ENCODE data around the gene FATE1. TPM values are rescaled to one million over a fixed set of nuclear protein-coding genes. Genes with fewer than 3 reads are reported as not detected.
A peak's percentile ranks its signal among the peaks of the same experiment; 100 is the strongest.

FATE1 gene
- total and polyA plus RNA-seq, 2 donors (not counting 1 experiment from before 2014, with no cell fraction given), result not detected

- H3K27ac ChIP-seq (ENCODE audit: insufficient read depth, low read length), result no peak overlapping the region
- H3K4me3 ChIP-seq (replicated peaks in 1 of 4; ENCODE audit: control extremely low read depth in 1 of 4, insufficient read depth in 1 of 4, low read depth in 3 of 4, low read length in 4 of 4), result no peak overlapping the region
- no peaks in the 10 kb centered on the region for H3K79me2 ChIP-seq (ENCODE audit: control insufficient read depth, insufficient read depth, low read length)
- peak in 1 of 2 donors; percentile 6 for DNase-seq (ENCODE audit: low read depth in 2 of 2)
- no peak overlapping the region for H3K9ac ChIP-seq (ENCODE audit: insufficient read depth, low read length)
- H3K36me3 ChIP-seq (ENCODE audit: control insufficient read depth, insufficient read depth, low read length), result no peaks in the 10 kb centered on the region
- no peak for TF ChIP-seq EZH2 (IDR thresholded peaks at IDR 0.05; ENCODE audit: low read length, missing control alignments)
- TF ChIP-seq, protein P1, sequence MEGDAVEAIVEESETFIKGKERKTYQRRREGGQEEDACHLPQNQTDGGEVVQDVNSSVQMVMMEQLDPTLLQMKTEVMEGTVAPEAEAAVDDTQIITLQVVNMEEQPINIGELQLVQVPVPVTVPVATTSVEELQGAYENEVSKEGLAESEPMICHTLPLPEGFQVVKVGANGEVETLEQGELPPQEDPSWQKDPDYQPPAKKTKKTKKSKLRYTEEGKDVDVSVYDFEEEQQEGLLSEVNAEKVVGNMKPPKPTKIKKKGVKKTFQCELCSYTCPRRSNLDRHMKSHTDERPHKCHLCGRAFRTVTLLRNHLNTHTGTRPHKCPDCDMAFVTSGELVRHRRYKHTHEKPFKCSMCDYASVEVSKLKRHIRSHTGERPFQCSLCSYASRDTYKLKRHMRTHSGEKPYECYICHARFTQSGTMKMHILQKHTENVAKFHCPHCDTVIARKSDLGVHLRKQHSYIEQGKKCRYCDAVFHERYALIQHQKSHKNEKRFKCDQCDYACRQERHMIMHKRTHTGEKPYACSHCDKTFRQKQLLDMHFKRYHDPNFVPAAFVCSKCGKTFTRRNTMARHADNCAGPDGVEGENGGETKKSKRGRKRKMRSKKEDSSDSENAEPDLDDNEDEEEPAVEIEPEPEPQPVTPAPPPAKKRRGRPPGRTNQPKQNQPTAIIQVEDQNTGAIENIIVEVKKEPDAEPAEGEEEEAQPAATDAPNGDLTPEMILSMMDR (conservative IDR thresholded peaks at IDR 0.05 in 1 of 2, IDR thresholded peaks at IDR 0.05 in 1 of 2; ENCODE audit: low read depth in 1 of 2, low read length in 2 of 2), result no peak
- no peak overlapping the region for H2AFZ ChIP-seq (ENCODE audit: low read length)
- H3K9me3 ChIP-seq (ENCODE audit: control insufficient read depth, insufficient read depth, low read depth, low read length), result no peaks in the 10 kb centered on the region
- H3K4me1 ChIP-seq (ENCODE audit: control insufficient read depth, extremely low read depth, insufficient read depth, low read length), result no peaks in the 10 kb centered on the region
- H3K4me2 ChIP-seq (ENCODE audit: extremely low read depth, insufficient read depth, low read length), result no peak overlapping the region
- H4K20me1 ChIP-seq (ENCODE audit: control insufficient read depth, extremely low read depth, insufficient read depth, low read length), result no peaks in the 10 kb centered on the region
- no peaks in the 10 kb centered on the region for H3K27me3 ChIP-seq (ENCODE audit: control insufficient read depth, insufficient read depth, low read length)
Measured at GRCh38 chrX:151704041-151704663, 11.7 kb upstream of the FATE1 start.

DNA sequence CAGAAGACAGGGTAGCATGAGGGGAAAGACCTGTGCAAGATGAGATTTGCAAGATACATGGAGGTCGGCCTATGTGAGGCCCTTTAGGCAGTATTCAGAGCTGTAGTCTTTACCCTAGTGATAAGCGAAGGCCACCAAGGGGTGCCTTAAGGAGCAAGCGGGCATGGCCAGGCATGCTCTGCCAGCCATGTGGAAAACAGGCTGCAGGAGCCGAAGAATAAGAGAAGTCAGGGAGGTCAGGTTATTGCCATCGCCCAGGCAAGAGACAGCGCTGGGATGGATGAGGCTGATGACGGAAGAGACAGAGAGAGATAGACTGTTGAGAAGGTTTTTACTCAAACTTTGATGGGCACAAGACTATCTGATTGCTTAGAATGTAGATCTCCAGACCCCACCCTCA is 7.0 kb upstream of the FATE1 start:
- Histone ChIP-seq H3K27ac (ENCODE audit: insufficient read depth, low read length) (no peak overlapping the region), H2AFZ (ENCODE audit: low read length) (no peak overlapping the region), H3K4me1 (ENCODE audit: control insufficient read depth, extremely low read depth, insufficient read depth, low read length) (no peaks in the 10 kb centered on the region), H3K4me2 (ENCODE audit: extremely low read depth, insufficient read depth, low read length) (no peak overlapping the region), H3K4me3 (replicated peaks in 1 of 4; ENCODE audit: control extremely low read depth in 1 of 4, insufficient read depth in 1 of 4, low read depth in 3 of 4, low read length in 4 of 4) (no peak overlapping the region), H3K9ac (ENCODE audit: insufficient read depth, low read length) (no peak overlapping the region), H4K20me1 (ENCODE audit: control insufficient read depth, extremely low read depth, insufficient read depth, low read length) (no peaks in the 10 kb centered on the region), H3K36me3 (ENCODE audit: control insufficient read depth, insufficient read depth, low read length) (no peaks in the 10 kb centered on the region), H3K79me2 (ENCODE audit: control insufficient read depth, insufficient read depth, low read length) (no peaks in the 10 kb centered on the region), H3K9me3 (ENCODE audit: control insufficient read depth, insufficient read depth, low read depth, low read length) (no peaks in the 10 kb centered on the region), H3K27me3 (ENCODE audit: control insufficient read depth, insufficient read depth, low read length) (no peaks in the 10 kb centered on the region)
- no peak for DNase-seq (ENCODE audit: low read depth in 2 of 2)
- no peak for TF ChIP-seq EZH2 (IDR thresholded peaks at IDR 0.05; ENCODE audit: low read length, missing control alignments)
- TF ChIP-seq, protein P1 (conservative IDR thresholded peaks at IDR 0.05 in 1 of 2, IDR thresholded peaks at IDR 0.05 in 1 of 2; ENCODE audit: low read depth in 1 of 2, low read length in 2 of 2), result no peak

DNA sequence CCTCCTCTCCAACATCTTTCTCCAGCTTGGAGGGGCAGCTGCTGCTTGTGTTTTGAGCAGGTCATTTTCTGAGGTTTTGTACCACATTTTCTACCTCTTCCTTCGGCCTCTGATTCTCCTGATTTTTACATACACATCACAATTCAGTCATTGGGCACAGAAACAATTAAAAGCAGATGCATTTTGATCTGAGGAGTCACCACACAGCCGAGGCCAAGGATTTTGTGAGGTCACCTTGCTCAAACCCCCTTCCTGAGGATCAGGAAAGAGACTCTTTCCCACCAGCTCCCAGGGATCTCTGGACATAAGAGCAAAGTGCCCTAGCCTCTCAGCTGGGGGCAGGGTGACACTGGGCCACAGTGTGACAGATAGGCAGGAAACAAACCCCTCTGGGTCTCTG is 5.4 kb upstream of the FATE1 start:
- H3K36me3 ChIP-seq (ENCODE audit: control insufficient read depth, insufficient read depth, low read length), result no peaks in the 10 kb centered on the region
- H4K20me1 ChIP-seq (ENCODE audit: control insufficient read depth, extremely low read depth, insufficient read depth, low read length), result no peaks in the 10 kb centered on the region
- H3K4me3 ChIP-seq (replicated peaks in 1 of 4; ENCODE audit: control extremely low read depth in 1 of 4, insufficient read depth in 1 of 4, low read depth in 3 of 4, low read length in 4 of 4), result no peak overlapping the region
- no peaks in the 10 kb centered on the region for H3K27me3 ChIP-seq (ENCODE audit: control insufficient read depth, insufficient read depth, low read length)
- no peak for TF ChIP-seq EZH2 (IDR thresholded peaks at IDR 0.05; ENCODE audit: low read length, missing control alignments)
- TF ChIP-seq, protein P1 (conservative IDR thresholded peaks at IDR 0.05 in 1 of 2, IDR thresholded peaks at IDR 0.05 in 1 of 2; ENCODE audit: low read depth in 1 of 2, low read length in 2 of 2), result no peak
- no peaks in the 10 kb centered on the region for H3K9me3 ChIP-seq (ENCODE audit: control insufficient read depth, insufficient read depth, low read depth, low read length)
- H3K4me2 ChIP-seq (ENCODE audit: extremely low read depth, insufficient read depth, low read length), result no peak overlapping the region
- DNase-seq (ENCODE audit: low read depth in 2 of 2), result no peak
- H3K4me1 ChIP-seq (ENCODE audit: control insufficient read depth, extremely low read depth, insufficient read depth, low read length), result no peaks in the 10 kb centered on the region
- no peak overlapping the region for H3K27ac ChIP-seq (ENCODE audit: insufficient read depth, low read length)
- H3K9ac ChIP-seq (ENCODE audit: insufficient read depth, low read length), result no peak overlapping the region
- no peak overlapping the region for H2AFZ ChIP-seq (ENCODE audit: low read length)
- no peaks in the 10 kb centered on the region for H3K79me2 ChIP-seq (ENCODE audit: control insufficient read depth, insufficient read depth, low read length)

All from fibroblast of lung (primary cell).